ENCODE results near the gene CYBA.

- no peak for TF ChIP-seq CTCF (conservative IDR thresholded peaks at IDR 0.05; ENCODE audit: low read depth, low read length)
- TF ChIP-seq BHLHE40 (IDR thresholded peaks at IDR 0.05; ENCODE audit: low read depth, low read length) = no peak
Measured at GRCh38 chr16:88638323-88639230, 12.3 kb downstream of the CYBA start, which contains the start of gene IL17C.

All from IMR-90 (cell line).